Calu3 (cell line): Measurements from ENCODE around the gene ZNF493. TPM values are rescaled to one million over a fixed set of nuclear protein-coding genes. Genes with fewer than 3 reads are reported as not detected.

Experiments
- BruUV-seq: library from RNA; stranded (reverse); fragments of 400-500 nt; replicated peaks from 2 replicates; lab custom pipeline; 2021; lab: Mats Ljungman, UMichigan
- CTCF ChIA-PET: fragments of 300-600 bp; sonication (Branson Sonifier 250); formaldehyde crosslinking; loops from one replicate; lab custom pipeline; 2022; ENCODE audit warnings: antibody characterized with exemption; lab: Charles Lee
- DNase-seq: peaks from one replicate; pipeline ENCODE4 v3.0.0; 2022
- H3K27ac Mint-ChIP-seq: one replicate; pipeline ENCODE4 v1.8.0; 2022; ENCODE audit warnings: mixed read lengths; ENCODE audit not compliant: unreplicated experiment
- H3K27me3 Mint-ChIP-seq: one replicate; pipeline ENCODE4 v1.8.0; 2022; ENCODE audit warnings: mixed read lengths; ENCODE audit not compliant: unreplicated experiment
- H3K36me3 Mint-ChIP-seq: one replicate; pipeline ENCODE4 v1.8.0; 2022; ENCODE audit warnings: mild to moderate bottlenecking, moderate library complexity, mixed read lengths; ENCODE audit not compliant: insufficient read depth, unreplicated experiment
- H3K4me1 Mint-ChIP-seq: one replicate; pipeline ENCODE4 v1.8.0; 2022; ENCODE audit warnings: mild to moderate bottlenecking, low read depth, mixed read lengths; ENCODE audit not compliant: unreplicated experiment
- H3K4me3 Mint-ChIP-seq: one replicate; pipeline ENCODE4 v1.8.0; 2022; ENCODE audit warnings: mild to moderate bottlenecking, low read depth, moderate library complexity, mixed read lengths; ENCODE audit not compliant: unreplicated experiment
- H3K9me3 Mint-ChIP-seq: one replicate; pipeline ENCODE4 v1.8.0; 2022; ENCODE audit warnings: low read depth, mixed read lengths; ENCODE audit not compliant: unreplicated experiment
- CTCF ChIP-seq: fragments of 200-600 bp; IDR thresholded peaks from one replicate; pipeline ENCODE4 v1.8.0; 2022; ENCODE audit warnings: antibody characterized with exemption; ENCODE audit not compliant: unreplicated experiment
- intact Hi-C: fragments of 100-400 bp; cut with micrococcal nuclease; formaldehyde crosslinking; loops from one replicate; pipeline ENCODE4 v1.10.0; 2022; ENCODE audit not compliant: unreplicated experiment
- total RNA-seq: library from RNA; stranded (reverse); gene quantifications from 2 replicates; pipeline ENCODE4 v1.2.3, GENCODE V29; 2022

The ZNF493 gene
- total RNA-seq, 1 experiment from 2014 or later: 9.4 TPM

- CTCF ChIA-PET: no interaction called here
- BruUV-seq: no TSS peak
These were observed 35.7 kb downstream of the ZNF493 start for GRCh38 chr19:21432590-21432989.

GRCh38 chr19:21434516-21434915 is 37.6 kb downstream of the ZNF493 start:
- no peak for DNase-seq
- Mint-ChIP-seq H3K4me3 (no peak overlapping the region), H3K27ac (no peak overlapping the region), H3K9me3 (peaks cover 9% of the 10 kb centered on the region), H3K36me3 (no peaks in the 10 kb centered on the region), H3K27me3 (no peaks in the 10 kb centered on the region), H3K4me1 (no peaks in the 10 kb centered on the region)
- intact Hi-C loops: no loop called here
- CTCF ChIA-PET: no interaction called here
- BruUV-seq: no TSS peak
- no peak for TF ChIP-seq CTCF

More at GRCh38 chr19:21432590-21432989, 35.7 kb downstream of the ZNF493 start:
- Mint-ChIP-seq H3K9me3 (peaks cover 4% of the 10 kb centered on the region), H3K27ac (no peak overlapping the region), H3K27me3 (no peaks in the 10 kb centered on the region), H3K4me3 (no peak overlapping the region), H3K4me1 (no peaks in the 10 kb centered on the region), H3K36me3 (no peaks in the 10 kb centered on the region)
- DNase-seq: no peak
- TF ChIP-seq CTCF: no peak
- intact Hi-C loops: no loop called here

GRCh38 chr19:21434967-21435544 is 38.1 kb downstream of the ZNF493 start:
- TF ChIP-seq CTCF: no peak
- CTCF ChIA-PET: no interaction called here
- no peaks in the 10 kb centered on the region for H3K27me3 Mint-ChIP-seq
- no TSS peak for BruUV-seq
- H3K4me1 Mint-ChIP-seq: no peaks in the 10 kb centered on the region
- DNase-seq: no peak
- no peaks in the 10 kb centered on the region for H3K36me3 Mint-ChIP-seq
- no peak overlapping the region for H3K27ac Mint-ChIP-seq
- H3K9me3 Mint-ChIP-seq: peaks cover 9% of the 10 kb centered on the region
- H3K4me3 Mint-ChIP-seq: no peak overlapping the region
- intact Hi-C loops: no loop called here

GRCh38 chr19:21439201-21439751 is 42.3 kb downstream of the ZNF493 start:
- Mint-ChIP-seq H3K4me1 (no peaks in the 10 kb centered on the region), H3K27me3 (no peaks in the 10 kb centered on the region), H3K27ac (no peak overlapping the region), H3K9me3 (peaks cover 6% of the 10 kb centered on the region), H3K36me3 (no peaks in the 10 kb centered on the region), H3K4me3 (no peak overlapping the region)
- no TSS peak for BruUV-seq
- DNase-seq: no peak
- CTCF ChIA-PET: no interaction called here
- no peak for TF ChIP-seq CTCF
- intact Hi-C loops: no loop called here
